H1 (cell line): Measurements from ENCODE around the gene DNAJC17. TPM values are rescaled to one million over a fixed set of nuclear protein-coding genes. Genes with fewer than 3 reads are reported as not detected.

ENCODE experiments used
- BACH1 ChIP-seq: IDR thresholded peaks from 2 replicates; pipeline ENCODE4 v1.6.1; 2012; ENCODE audit warnings: low read length, improper control_type of control experiment
- CHD7 ChIP-seq: fragments of 300-600 bp; sonication (generic); IDR thresholded peaks from 2 replicates; pipeline ENCODE4 v1.7.1; 2012; ENCODE audit warnings: low read length, moderate library complexity, mild to moderate bottlenecking, inconsistent platforms; ENCODE audit not compliant: insufficient replicate concordance
- SP2 ChIP-seq: IDR thresholded peaks from 2 replicates; pipeline ENCODE4 v1.6.1; 2012; ENCODE audit warnings: mild to moderate bottlenecking, low read length, inconsistent platforms
- polyA plus RNA-seq, 7 experiments: library from polyadenylated mRNA; depleted of rRNA in 3 of 7; stranded (reverse) in 5 of 7; unstranded in 2 of 7; fragments of >200 nt in 5 of 7; fragments of 200-250 nt in 2 of 7; gene quantifications; 1 replicate in 5 of 7; 2 replicates in 1 of 7; 4 replicates in 1 of 7; pipeline versions ENCODE4 v1.2.1 to v1.2.3, GENCODE V29; 2011 to 2013; ENCODE audit warnings: missing spikeins in 2 of 7, mixed read lengths in 2 of 7
- total RNA-seq: library from RNA; stranded (reverse); fragmentation: NEBNext Ultra II Directional; extraction: Animal tissue kit (Norgen Biotek cat#: 25700); gene quantifications from 2 replicates; pipeline ENCODE4 v1.2.1, GENCODE V29; 2021
- TF ChIP-seq, protein P1 (sequence below), 3 experiments: IDR thresholded peaks; 1 replicate in 2 of 3; 2 replicates in 1 of 3; pipeline versions ENCODE4 v1.5.1 to v1.6.1; 2011; ENCODE audit warnings: low read length in 3 of 3, mild to moderate bottlenecking in 3 of 3, inconsistent platforms in 2 of 3, low read depth in 1 of 3, moderate library complexity in 1 of 3; ENCODE audit not compliant: insufficient read depth in 1 of 3; ENCODE audit errors: control extremely low read depth in 1 of 3

Gene DNAJC17
- total and polyA plus RNA-seq, 2 of the 8 experiments (the other 6 are each of a cell fraction or from before 2014, with no cell fraction given): 39.5 to 45.4 TPM

- TF ChIP-seq CHD7 (no peak), BACH1 (no peak), SP2 (no peak)
- TF ChIP-seq, protein P1, sequence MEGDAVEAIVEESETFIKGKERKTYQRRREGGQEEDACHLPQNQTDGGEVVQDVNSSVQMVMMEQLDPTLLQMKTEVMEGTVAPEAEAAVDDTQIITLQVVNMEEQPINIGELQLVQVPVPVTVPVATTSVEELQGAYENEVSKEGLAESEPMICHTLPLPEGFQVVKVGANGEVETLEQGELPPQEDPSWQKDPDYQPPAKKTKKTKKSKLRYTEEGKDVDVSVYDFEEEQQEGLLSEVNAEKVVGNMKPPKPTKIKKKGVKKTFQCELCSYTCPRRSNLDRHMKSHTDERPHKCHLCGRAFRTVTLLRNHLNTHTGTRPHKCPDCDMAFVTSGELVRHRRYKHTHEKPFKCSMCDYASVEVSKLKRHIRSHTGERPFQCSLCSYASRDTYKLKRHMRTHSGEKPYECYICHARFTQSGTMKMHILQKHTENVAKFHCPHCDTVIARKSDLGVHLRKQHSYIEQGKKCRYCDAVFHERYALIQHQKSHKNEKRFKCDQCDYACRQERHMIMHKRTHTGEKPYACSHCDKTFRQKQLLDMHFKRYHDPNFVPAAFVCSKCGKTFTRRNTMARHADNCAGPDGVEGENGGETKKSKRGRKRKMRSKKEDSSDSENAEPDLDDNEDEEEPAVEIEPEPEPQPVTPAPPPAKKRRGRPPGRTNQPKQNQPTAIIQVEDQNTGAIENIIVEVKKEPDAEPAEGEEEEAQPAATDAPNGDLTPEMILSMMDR (IDR thresholded peaks at IDR 0.05; ENCODE audit: control extremely low read depth in 1 of 3, insufficient read depth in 1 of 3, low read depth in 1 of 3, low read length in 3 of 3): no peak
Measured at GRCh38 chr15:40776537-40777141, 30.6 kb downstream of the DNAJC17 start (continued).
